ENCODE data around the gene CDC42SE2. TPM values are rescaled to one million over a fixed set of nuclear protein-coding genes. Genes with fewer than 3 reads are reported as not detected.
A peak's percentile ranks its signal among the peaks of the same experiment; 100 is the strongest.

The CDC42SE2 gene
- total RNA-seq, 1 donor from 2014 or later, result 24.1 TPM

DNA sequence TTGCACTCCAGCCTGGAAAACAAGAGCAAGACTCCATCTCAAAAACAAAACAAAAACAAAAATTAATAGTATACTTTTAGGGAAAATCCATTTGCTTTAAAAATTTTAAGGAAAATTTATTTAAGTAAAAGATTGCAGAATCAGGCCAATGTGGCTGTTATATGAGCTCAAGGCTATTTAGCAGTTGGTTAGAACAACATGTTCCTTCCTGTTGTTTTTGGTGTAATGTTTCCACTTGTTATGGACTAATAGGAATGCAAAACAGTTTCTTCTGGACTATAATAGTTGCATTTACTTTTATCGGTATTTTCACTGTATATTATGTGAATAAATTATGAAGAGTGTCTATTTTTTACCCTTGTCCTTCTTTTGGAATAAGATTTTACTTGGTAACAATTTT lies 3.0 kb upstream of the CDC42SE2 start:
- Histone ChIP-seq H3K9ac (ENCODE audit: low read length) (no peak overlapping the region), H3K36me3 (ENCODE audit: insufficient read depth, low read length) (no peaks in the 10 kb centered on the region), H3K79me2 (ENCODE audit: insufficient read depth, low read length) (peaks cover 18% of the 10 kb centered on the region), H3K4me2 (ENCODE audit: low read length) (no peak overlapping the region), H3K4me3 (ENCODE audit: insufficient read depth, low read depth, low read length) (no peak overlapping the region), H3K27ac (ENCODE audit: low read depth, low read length) (no peak overlapping the region), H3K27me3 (ENCODE audit: insufficient read depth, low read length) (no peaks in the 10 kb centered on the region), H4K20me1 (ENCODE audit: insufficient read depth, low read length) (peaks cover 6% of the 10 kb centered on the region), H2AFZ (ENCODE audit: low read depth, low read length) (no peak overlapping the region), H3K4me1 (ENCODE audit: insufficient read depth, low read length) (peaks cover 7% of the 10 kb centered on the region), H3K9me3 (ENCODE audit: insufficient read depth, low read depth, low read length) (no peaks in the 10 kb centered on the region)
- Mint-ChIP-seq H3K9me3 (ENCODE audit: unreplicated experiment) (no peaks in the 10 kb centered on the region), H3K36me3 (ENCODE audit: low read depth, unreplicated experiment) (no peaks in the 10 kb centered on the region), H3K4me3 (ENCODE audit: unreplicated experiment) (no peak overlapping the region), H3K27ac (ENCODE audit: unreplicated experiment) (no peak overlapping the region), H3K4me1 (ENCODE audit: low read depth, unreplicated experiment) (peaks cover 5% of the 10 kb centered on the region), H3K27me3 (ENCODE audit: low read depth, unreplicated experiment) (no peaks in the 10 kb centered on the region)
- DNase-seq (ENCODE audit: low read depth) (no peak), FAIRE-seq (no peak)
- no peak for TF ChIP-seq EZH2 (IDR thresholded peaks at IDR 0.05; ENCODE audit: insufficient read depth, low read length)
- TF ChIP-seq, protein P1, sequence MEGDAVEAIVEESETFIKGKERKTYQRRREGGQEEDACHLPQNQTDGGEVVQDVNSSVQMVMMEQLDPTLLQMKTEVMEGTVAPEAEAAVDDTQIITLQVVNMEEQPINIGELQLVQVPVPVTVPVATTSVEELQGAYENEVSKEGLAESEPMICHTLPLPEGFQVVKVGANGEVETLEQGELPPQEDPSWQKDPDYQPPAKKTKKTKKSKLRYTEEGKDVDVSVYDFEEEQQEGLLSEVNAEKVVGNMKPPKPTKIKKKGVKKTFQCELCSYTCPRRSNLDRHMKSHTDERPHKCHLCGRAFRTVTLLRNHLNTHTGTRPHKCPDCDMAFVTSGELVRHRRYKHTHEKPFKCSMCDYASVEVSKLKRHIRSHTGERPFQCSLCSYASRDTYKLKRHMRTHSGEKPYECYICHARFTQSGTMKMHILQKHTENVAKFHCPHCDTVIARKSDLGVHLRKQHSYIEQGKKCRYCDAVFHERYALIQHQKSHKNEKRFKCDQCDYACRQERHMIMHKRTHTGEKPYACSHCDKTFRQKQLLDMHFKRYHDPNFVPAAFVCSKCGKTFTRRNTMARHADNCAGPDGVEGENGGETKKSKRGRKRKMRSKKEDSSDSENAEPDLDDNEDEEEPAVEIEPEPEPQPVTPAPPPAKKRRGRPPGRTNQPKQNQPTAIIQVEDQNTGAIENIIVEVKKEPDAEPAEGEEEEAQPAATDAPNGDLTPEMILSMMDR (IDR thresholded peaks at IDR 0.05; ENCODE audit: insufficient read depth, low read depth, low read length), result no peak

DNA sequence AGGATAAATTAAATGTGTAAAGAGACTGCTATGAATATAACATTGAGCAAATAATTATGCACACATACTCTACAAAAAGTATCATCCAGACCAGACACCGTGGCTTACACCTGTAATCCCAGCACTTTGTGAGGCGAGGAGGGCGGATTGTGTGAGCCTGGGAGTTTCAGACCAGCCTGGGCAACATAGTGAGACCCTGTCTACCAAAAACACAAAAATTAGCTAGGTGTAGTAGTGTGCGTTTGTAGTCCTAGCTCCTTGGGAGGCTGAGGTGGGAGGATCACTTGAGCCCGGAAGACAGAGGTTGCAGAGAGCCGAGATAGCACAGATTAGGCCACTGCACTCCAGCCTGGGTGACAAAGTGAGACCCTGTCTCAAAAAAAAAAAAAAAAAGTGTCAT lies 2.4 kb upstream of the CDC42SE2 start:
- no peak overlapping the region for H3K27ac ChIP-seq (ENCODE audit: low read depth, low read length)
- DNase-seq (ENCODE audit: low read depth) (no peak), FAIRE-seq (no peak)
- H3K4me1 Mint-ChIP-seq (ENCODE audit: low read depth, unreplicated experiment), result peaks cover 5% of the 10 kb centered on the region
- no peaks in the 10 kb centered on the region for H3K27me3 Mint-ChIP-seq (ENCODE audit: low read depth, unreplicated experiment)
- no peak overlapping the region for H3K4me3 Mint-ChIP-seq (ENCODE audit: unreplicated experiment)
- no peaks in the 10 kb centered on the region for H3K36me3 Mint-ChIP-seq (ENCODE audit: low read depth, unreplicated experiment)
- H3K36me3 ChIP-seq (ENCODE audit: insufficient read depth, low read length), result no peaks in the 10 kb centered on the region
- peaks cover 24% of the 10 kb centered on the region for H3K79me2 ChIP-seq (ENCODE audit: insufficient read depth, low read length)
- H3K9ac ChIP-seq (ENCODE audit: low read length), result no peak overlapping the region
- peaks cover 9% of the 10 kb centered on the region for H4K20me1 ChIP-seq (ENCODE audit: insufficient read depth, low read length)
- no peak overlapping the region for H3K27ac Mint-ChIP-seq (ENCODE audit: unreplicated experiment)
- H3K9me3 Mint-ChIP-seq (ENCODE audit: unreplicated experiment), result no peaks in the 10 kb centered on the region
- no peaks in the 10 kb centered on the region for H3K27me3 ChIP-seq (ENCODE audit: insufficient read depth, low read length)
- H2AFZ ChIP-seq (ENCODE audit: low read depth, low read length), result no peak overlapping the region
- TF ChIP-seq, protein P1 (IDR thresholded peaks at IDR 0.05; ENCODE audit: insufficient read depth, low read depth, low read length), result no peak
- no peak for TF ChIP-seq EZH2 (IDR thresholded peaks at IDR 0.05; ENCODE audit: insufficient read depth, low read length)
- peaks cover 8% of the 10 kb centered on the region for H3K4me1 ChIP-seq (ENCODE audit: insufficient read depth, low read length)
- no peaks in the 10 kb centered on the region for H3K9me3 ChIP-seq (ENCODE audit: insufficient read depth, low read depth, low read length)
- H3K4me2 ChIP-seq (ENCODE audit: low read length), result no peak overlapping the region
- H3K4me3 ChIP-seq (ENCODE audit: insufficient read depth, low read depth, low read length), result no peak overlapping the region

DNA sequence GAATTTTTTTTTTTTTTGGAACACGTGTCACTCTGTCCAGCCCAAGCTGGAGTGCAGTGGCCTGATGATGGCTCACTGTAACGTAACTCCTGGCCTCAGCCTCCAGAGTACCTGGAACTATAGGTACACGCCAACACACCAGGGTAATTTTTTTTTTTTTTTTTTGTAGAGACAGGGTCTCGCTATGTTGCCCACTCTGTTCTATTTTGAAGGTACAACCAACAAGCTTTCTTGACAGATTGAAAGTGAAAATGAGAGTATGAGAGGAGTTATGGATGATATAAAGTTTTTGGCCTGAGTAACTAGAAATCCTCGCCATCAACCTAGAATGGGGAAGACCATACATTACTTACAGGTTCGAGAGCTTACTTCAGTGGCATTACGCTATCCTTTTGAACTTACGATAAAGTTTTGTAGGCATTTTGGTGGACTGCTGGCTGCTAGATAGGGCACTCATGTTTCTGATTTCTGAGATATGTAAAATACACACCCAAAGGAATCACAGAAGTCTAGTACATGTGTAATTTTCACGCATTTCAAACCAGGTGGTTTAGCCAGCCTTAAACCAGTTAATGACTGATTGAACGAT lies 806 bp upstream of the CDC42SE2 start:
- H3K27me3 Mint-ChIP-seq (ENCODE audit: low read depth, unreplicated experiment), result no peaks in the 10 kb centered on the region
- peak overlapping the region; percentile 96 for H3K9ac ChIP-seq (ENCODE audit: low read length)
- no peaks in the 10 kb centered on the region for H3K9me3 Mint-ChIP-seq (ENCODE audit: unreplicated experiment)
- H4K20me1 ChIP-seq (ENCODE audit: insufficient read depth, low read length), result peaks cover 12% of the 10 kb centered on the region
- peak overlapping the region; percentile 91 for H3K4me3 ChIP-seq (ENCODE audit: insufficient read depth, low read depth, low read length)
- H3K36me3 ChIP-seq (ENCODE audit: insufficient read depth, low read length), result no peaks in the 10 kb centered on the region
- H2AFZ ChIP-seq (ENCODE audit: low read depth, low read length), result peak overlapping the region; percentile 92
- H3K4me1 Mint-ChIP-seq (ENCODE audit: low read depth, unreplicated experiment), result peaks cover 7% of the 10 kb centered on the region
- no peaks in the 10 kb centered on the region for H3K27me3 ChIP-seq (ENCODE audit: insufficient read depth, low read length)
- H3K27ac Mint-ChIP-seq (ENCODE audit: unreplicated experiment), result no peak overlapping the region
- no peak for TF ChIP-seq EZH2 (IDR thresholded peaks at IDR 0.05; ENCODE audit: insufficient read depth, low read length)
- TF ChIP-seq, protein P1 (IDR thresholded peaks at IDR 0.05; ENCODE audit: insufficient read depth, low read depth, low read length), result no peak
- peak overlapping the region; percentile 89 for H3K4me3 Mint-ChIP-seq (ENCODE audit: unreplicated experiment)
- peak overlapping the region; percentile 63 for H3K27ac ChIP-seq (ENCODE audit: low read depth, low read length)
- FAIRE-seq (no peak), DNase-seq (ENCODE audit: low read depth) (no peak)
- peaks cover 8% of the 10 kb centered on the region for H3K4me1 ChIP-seq (ENCODE audit: insufficient read depth, low read length)
- H3K79me2 ChIP-seq (ENCODE audit: insufficient read depth, low read length), result peaks cover 39% of the 10 kb centered on the region
- no peaks in the 10 kb centered on the region for H3K36me3 Mint-ChIP-seq (ENCODE audit: low read depth, unreplicated experiment)
- peak overlapping the region; percentile 93 for H3K4me2 ChIP-seq (ENCODE audit: low read length)
- no peaks in the 10 kb centered on the region for H3K9me3 ChIP-seq (ENCODE audit: insufficient read depth, low read depth, low read length)
